SIG-M5 (cell line): ENCODE measurements around the gene PDSS2.
"Not testable (repeated sequence)": the region's sequence is repeated elsewhere in the genome, so short reads cannot be mapped to it uniquely, and the experiment has no call there.

Source experiments
- DNase-seq: peaks from one replicate; lab custom pipeline; 2025; lab: John Stamatoyannopoulos, UW

Gene PDSS2

DNA sequence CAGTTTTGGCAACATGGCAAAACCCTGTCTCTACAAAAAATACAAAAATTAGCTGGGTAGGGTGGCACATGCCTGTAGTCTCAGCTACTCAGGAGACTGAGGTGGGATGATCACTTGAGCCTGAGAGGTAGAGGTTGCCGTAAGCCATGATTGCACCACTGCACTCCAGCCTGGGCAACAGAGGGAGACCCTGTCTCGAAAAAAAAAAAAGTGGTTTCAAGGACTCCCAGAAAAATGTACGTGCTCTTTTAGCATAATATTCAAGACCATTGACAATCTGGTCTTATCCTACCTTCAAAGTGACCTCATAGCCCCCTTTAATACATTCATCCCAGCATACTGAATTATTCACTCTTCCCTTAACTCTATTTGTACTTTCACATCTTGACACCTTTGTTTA lies 16.0 kb upstream of the PDSS2 start:
- not testable (repeated sequence) for DNase-seq

DNA sequence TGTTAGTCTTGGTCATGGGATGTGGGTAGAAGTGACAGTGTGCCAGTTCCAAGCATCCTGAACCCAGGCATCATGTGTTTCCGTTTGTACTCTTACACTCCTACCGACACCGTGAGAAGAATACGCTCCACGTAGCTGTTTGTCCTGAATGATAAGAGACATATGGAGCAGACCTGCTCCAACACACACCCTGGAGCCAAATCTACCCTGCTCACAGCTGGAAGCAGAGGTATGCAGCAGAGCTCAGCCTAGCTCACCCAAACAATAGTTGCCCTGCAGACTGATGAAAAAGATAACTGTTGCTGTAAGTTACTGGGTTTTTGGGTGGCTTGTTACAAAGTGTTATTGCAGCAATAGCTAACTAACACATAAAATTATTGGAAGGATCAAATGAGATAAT lies 14.3 kb upstream of the PDSS2 start:
- no peak for DNase-seq

DNA sequence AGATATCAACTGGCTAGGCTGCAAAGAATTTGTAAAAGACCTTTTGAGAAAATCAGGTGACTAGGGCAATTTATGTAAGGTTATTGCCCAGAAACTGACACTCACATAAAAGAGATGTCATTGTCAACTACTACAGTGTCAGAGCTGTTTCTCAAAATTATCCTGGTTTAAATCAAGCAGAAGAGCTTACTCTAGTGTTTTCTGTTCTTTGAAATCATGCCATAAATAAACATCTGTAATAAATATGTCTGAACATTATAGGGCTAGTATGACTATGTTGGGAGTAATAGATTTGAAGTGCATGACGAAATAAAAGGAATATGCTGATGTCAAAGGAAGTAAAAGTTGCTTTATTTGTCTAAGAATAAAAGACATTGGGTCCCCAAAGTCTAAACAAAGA lies 11.0 kb upstream of the PDSS2 start:
- no peak for DNase-seq

DNA sequence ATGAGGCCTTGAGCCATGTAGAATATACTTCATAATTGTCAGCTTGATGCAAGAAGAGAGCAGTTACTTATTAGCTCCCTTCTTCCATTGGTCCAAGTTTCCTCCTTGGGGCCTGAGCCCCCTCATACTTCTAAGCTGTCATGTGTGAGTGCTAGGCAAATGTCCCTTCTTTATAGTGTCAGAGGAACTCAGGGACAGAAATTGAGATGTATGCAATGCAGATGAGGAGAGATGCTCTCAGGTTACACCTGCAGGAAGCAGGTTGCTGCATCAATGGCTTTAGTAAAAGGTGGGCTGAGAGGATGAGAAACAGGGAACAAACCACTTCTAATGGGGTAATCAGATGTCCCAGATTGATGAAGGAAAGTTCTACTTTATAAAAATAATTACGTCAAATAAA lies 6.7 kb upstream of the PDSS2 start:
- DNase-seq: no peak

DNA sequence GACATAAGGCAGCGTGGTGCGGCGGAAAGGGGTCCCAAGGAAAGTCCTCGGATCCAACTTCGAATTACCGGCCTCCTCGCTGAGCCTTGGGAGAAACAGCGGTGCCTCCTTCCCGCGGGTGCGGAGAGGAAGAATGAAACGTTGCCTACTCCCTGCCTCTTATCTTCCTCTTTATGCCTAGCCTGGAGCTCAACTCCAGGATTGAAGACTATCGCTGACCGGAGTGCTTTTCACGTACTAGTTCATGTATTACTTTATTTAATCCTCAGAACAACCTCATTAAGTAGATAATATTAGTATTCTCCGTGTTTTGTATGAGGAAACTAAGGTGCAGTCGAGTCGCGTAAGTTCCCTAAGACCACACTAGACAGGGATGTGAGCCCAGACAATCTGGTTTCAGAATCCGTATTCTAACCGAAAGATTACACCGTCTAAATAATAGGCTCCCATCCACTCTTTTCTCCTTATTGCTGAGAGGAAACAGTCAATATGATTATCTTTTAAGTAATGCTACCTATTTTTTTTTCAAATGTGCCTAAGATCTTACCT lies 793 bp upstream of the PDSS2 start:
- DNase-seq: no peak

DNA sequence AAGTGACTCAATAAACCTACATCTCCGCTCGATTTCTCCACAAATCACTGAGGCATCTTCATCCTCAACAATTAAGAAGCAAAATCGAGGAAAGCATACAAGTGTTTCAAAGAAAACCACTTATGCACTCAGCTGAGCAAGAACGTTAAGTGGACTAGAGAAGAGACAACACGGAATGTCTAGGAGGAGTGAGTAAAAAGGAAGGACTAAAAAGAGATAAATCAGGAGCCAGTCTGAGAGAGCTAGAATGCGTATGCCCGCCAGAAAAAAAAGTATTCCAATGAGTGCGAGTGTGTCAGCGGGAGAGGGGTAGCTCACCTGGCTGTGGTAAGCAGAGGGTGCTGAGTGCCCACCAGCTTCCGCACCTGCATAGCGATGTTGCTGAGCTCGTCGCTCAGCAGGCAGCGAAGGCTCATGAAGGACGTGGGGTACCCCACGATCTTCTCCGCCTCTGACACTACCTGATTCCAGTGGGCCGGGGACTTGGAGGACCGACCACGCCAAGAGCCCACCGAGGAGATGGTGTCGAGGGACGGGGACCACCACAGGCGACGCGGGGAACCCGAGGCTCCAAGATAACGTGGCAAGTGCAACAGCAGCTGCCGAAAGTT lies 587 bp downstream of the PDSS2 start:
- DNase-seq: no peak

DNA sequence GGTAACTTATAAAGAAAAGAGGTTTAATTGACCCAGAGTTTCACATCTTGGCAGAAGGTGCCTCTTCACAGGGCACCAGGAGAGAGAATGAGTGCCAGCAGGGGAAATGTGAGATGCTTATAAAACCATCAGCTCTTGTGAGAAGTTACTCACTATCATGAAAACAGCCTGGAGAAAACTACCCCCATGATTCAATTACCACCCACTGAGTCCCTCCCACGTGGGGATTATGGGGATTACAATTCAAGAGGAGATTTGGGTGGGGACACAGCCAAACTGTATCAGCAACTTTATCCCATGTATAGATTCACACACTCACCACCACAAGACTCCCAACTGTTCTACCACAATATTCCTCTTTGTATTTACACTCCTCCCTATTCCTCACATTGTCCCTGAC lies 10.6 kb downstream of the PDSS2 start:
- no peak for DNase-seq

DNA sequence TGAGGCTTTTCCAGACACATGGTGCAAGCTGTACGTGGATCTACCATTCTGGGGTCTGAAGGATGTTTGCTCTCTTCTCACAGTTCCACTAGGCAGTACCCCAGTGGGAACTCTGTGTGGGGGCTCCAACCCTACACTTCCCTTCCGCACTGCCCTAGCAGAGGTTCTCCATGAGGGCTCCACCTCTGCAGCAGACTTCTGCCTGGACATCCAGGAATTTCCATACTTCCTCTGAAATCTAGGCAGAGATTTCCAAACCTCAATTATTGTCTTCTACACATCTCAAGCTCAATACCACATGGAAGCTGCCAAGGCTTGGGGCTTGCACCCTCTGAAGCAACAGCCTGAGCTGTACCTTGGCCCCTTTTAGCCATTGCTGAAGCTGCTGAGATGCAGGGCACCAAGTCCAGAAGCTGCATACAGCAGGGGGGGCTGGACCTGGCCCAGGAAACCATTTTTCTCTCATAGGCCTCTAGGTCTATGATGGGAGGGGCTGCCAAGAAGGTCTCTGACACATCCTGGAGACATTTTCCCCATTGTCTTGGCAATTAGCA lies 11.6 kb downstream of the PDSS2 start:
- no peak for DNase-seq

DNA sequence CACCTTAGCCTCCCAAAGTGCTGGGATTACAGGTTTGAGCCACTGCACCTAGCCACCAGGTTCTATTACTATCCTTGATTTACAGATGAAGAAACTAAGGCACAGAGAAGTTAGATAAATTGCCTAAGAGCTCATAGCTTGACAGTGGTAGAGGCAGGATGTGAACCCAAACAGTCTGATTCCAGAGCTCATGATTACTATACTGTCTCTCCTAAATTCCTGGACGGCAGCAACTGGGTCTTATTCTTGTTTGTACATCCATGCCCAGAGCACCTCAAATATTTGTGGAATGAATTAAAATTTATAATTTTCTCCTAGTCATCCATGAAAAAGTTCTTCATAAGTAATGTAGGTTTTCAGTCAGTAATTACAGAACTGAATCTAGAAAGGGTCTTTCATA lies 15.1 kb downstream of the PDSS2 start:
- no peak for DNase-seq

DNA sequence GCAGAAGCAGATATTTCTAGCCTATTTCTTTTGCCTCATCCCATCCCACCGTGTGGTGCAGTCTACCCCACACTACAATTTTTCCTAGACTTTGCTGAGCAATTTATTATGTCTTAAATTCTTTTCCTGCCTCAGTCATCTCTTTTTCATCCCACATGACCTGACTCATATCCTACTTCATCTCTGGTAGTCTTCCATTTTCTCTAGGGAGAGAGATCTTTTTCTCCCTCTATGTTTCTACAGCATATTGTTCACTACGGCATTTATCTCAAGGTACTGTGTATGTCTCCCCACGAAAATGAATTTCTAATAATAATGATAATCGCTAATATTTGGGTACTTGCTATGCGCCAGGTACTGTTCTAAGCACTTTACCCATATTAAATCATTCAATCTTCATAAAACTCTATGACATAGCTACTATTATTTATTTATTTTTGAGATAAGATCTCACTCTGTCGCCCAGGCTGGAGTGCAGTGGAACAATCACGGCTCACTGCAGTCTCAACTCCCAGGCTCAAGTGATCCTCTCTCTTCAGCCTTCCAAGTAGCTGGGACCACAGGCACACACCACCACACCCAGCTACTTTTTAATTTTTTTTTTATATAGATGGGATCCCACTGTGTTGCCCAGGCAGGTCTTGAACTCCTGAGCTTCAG lies 15.6 kb downstream of the PDSS2 start:
- DNase-seq: no peak

DNA sequence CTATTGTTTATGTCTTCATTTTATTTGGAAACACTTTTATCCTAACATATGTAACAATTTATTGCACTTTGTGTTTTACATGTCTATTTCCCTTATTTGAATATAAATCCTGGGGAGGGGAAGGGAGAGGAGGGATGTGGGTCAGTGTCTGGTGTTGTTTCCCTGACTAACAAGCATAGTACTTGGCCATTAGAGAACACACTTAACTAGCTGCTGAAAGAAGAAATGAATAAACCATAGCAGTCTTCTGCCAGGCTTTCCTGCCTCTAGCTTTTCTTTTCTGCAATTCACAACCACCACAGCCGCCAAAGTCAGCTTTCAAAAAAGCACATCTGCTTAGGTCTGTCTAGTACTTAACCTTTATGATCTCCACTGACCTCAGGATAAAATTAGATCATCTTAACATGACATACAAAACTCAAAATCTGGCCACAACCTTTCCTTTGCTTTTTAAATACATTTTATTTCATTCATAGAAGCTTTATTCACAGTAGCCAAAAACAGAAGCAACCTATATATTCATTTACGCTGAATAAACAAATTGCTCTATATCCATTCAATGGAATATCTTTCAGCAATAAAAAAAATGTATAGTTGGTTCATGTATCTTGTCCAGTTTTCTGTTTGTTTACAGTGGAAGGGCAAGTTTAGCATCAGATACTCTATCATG lies 16.3 kb downstream of the PDSS2 start:
- no peak for DNase-seq

DNA sequence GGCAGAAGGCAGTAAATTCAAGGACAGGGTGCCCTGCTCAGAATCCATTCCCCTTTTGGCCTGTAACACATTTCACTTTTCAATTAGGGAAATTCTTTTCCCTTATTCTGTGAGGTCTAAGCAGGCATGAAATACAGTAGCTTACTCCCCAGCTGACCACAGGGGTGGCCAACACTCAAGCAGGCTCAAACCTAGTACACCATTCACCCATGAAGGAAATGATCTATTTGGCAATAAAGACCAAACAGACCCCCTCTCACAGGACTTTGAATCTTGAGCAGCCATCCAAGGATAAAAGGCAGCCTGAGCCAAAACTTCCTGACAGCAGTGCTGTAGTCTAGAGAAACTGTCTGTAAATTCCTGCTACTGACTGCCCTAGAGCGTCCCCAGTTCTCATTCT lies 17.7 kb downstream of the PDSS2 start:
- no peak for DNase-seq

DNA sequence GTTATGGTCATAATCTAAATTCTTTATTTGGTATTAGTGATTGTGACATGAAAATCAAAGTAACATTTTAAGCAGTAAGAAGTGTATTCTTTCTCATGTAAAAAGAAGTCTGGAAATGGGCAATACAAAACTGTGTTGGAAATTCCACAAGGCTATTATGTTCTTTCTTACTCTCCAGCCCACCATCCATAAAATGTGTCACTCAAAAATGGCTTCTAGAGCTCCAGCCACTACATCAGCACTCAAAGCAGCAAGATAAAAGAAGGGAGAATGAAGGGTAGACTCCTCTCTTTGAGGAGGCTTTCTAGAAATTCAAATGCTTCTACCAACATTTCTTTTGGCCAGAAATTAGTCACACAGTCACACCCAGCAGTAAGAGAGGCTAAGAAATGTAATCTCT lies 18.4 kb downstream of the PDSS2 start:
- no peak for DNase-seq

DNA sequence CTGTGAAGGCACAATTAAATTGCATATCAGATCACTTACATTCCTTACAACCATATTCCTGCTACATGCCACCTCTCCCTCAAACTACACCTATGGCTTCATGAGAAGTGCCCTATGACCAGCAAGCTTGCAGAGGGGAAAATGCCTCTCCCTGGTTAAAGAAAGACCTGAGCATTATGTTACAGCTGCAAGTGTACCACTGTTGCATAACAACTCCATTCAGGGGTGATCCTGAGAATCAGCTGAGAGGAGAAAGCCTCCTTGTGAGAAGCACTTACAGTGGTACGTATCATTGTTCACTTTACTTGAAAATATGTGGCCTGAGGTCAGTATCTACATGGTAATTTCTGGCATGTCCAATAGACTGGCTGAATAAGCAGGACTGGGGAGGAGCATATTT lies 20.0 kb downstream of the PDSS2 start:
- no peak for DNase-seq

DNA sequence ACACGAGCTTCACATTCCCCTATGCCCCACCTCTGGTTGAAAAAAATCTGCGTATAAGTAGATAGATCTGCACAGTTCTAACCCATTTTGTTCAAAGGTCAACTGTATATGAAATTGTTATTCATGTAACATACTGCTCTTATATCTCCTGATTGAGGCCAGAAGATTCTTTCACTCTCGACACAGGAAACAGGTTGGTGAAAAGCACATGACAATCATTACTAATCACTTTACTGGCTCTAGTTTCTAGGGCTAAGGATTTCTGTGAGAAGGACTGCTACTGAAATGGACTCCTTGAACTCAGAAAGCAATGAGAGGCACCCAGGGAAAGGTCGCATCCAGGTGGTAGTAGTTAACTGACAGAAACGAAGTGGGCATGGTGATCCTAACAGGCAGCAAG lies 21.7 kb downstream of the PDSS2 start:
- no peak for DNase-seq

DNA sequence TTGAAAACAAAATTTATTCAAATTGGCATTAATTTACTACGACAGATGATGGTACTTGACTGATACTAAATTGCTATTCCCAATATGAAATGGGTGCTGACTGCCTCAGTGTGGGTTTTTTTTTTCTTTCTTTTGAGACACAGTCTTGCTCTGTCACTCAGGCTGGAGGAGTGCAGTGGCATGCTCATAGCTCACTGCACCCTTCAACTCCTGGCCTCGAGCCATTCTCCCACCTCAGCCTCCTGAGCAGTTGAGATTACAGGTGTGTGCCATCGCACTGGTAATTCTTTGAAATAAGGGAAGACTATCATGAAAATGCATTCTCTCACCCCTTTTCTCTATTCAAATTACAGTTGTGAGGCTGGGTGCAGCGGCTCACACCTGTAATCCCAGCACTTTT lies 22.5 kb downstream of the PDSS2 start:
- no peak for DNase-seq

DNA sequence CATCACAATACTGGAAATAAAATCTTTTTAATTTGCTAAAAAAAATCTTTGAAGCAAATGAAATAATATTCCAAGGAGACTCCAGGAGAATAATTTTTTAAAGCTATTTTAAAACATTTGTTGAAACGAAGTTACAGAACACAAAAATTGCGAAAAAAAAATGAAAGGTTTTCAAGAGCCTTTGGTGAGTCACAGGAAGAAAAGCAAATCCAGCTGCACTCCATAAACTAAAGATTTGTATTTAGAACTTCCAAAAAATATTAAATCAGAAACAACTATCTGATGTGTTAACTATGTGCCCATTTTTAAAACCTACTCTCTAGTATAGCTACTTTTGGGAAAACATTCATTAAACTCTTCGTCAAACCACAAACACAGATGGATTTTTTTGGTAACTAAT lies 23.6 kb downstream of the PDSS2 start:
- DNase-seq: no peak

DNA sequence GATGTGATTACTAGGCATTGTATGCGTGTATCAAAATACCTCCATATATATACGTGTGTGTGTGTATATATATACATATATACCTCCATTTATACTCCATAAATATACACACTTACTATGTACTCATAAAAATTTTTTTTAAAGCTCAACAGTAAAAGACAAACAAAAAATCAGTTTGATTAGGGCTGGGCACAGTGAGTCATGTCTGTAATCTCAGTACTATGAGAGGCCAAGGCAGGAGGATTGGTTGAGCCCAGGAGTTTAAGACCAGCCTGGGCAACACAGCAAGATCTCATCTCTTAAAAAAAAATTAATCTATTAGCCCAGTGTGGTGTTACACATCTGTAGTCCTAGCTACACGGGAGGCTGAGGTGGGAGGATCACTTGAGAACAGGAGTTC lies 24.6 kb downstream of the PDSS2 start:
- DNase-seq: no peak

DNA sequence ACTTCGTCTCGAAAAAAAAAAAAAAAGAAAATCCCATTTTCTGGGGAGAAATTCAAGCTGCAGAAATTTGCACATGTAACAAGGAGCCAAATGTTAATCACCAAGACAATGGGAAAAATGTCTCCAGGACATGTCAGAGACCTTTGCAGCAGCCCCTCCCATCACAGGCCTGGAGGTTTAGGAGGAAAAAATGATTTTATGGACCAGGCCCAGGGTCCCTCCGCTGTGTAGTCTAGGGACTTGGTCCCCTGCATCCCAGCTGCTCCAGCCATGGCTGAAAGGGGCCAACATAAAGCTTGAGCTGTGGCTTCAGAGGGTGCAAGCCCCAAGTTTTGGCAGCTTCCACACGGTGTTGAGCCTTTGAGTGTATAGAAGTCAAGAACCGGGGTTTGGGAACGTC lies 33.4 kb downstream of the PDSS2 start:
- DNase-seq: not testable (repeated sequence)

DNA sequence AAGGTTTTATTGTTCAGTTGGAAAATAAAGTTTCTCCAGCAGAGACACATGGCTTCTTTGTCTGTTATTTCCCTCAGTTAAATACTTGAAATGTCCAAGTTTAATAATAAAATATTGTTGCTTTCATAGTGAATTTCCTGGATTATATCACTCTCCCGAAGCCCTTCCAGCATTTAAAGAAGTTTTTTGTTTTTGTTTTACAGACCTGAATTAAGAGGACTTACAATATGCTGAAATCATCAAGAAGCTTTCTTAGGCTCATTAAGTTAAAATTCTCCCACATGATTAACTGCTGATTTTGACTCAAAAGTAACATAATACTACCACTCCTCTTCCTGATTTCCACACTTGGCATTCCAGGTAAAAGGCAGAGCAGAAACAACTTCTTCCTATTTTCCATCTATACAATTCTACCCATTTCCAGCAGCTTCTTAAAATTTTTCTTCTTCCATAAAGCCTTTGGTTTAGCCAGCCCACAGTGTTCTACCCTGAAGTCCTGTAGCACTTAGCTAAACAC lies 35.8 kb downstream of the PDSS2 start:
- DNase-seq: no peak

DNA sequence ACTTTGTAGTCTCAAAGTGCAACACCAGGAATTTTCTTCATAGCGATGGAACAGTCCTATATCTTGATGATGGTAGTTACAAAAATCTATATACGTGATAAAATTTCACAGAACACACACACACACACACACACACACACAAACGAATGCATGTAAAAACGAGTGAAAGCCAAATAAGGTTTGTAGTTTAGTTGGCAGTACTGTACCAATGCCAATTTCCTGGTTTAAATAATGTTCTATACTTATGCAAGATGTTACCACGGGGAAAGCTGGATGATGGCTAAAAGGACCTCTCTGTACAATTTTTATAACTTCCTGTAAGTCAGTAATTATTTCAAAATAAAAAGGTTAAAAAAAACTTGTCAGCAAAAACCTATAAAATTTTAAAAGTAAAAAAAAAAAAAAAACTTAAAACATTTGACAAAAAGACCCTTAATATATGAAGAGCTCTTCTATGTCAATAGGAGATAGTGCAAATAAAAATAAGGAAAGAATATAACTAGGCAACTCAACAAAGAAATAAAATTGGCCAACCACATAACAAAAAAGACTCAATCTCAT lies 37.6 kb downstream of the PDSS2 start:
- no peak for DNase-seq

DNA sequence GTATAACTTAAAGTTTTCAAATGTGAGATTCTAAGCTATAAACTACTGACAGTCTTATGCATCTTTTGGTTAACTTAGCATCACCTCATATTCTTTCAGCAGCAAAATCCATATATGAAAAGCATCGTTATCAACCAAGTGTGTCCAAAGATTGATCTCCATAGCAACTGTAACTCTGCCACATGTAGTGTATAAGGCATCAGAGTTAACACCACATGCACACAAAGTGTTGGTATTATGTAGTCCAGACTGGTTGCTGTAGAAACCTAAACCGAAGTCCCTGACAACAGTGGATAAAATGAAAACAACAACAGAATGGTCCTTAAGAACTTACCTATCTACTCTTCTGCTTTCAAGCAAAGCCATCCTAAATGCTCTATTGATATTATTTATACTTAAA lies 39.6 kb downstream of the PDSS2 start:
- DNase-seq: no peak

DNA sequence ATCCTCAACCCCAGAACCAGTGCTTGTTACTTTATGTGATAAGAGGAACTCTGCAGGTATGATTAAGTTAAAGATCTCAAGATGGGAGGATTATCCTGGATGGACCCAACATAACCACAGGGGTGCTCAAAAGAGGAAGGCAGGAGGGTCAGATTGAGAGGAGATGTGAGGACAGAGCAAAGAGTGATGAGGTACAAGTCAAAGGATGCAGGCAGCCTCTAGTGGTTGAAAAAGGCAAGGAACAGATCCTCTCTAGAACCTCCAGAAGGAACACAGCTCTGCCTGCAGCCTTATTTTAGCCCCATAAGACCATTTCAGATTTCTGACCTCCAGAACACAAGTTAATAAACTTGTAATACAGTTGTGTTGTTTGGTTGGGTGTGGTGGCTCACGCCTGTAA lies 41.2 kb downstream of the PDSS2 start:
- DNase-seq: no peak
